ENCODE results near the gene TRIM2. TPM values are rescaled to one million over a fixed set of nuclear protein-coding genes. Genes with fewer than 3 reads are reported as not detected.

Gene TRIM2
- total RNA-seq, 5 donors from 2014 or later (not counting 1 experiment from before 2014, with no cell fraction given): 3.5 to 8.4 (median 4.4) TPM

DNA sequence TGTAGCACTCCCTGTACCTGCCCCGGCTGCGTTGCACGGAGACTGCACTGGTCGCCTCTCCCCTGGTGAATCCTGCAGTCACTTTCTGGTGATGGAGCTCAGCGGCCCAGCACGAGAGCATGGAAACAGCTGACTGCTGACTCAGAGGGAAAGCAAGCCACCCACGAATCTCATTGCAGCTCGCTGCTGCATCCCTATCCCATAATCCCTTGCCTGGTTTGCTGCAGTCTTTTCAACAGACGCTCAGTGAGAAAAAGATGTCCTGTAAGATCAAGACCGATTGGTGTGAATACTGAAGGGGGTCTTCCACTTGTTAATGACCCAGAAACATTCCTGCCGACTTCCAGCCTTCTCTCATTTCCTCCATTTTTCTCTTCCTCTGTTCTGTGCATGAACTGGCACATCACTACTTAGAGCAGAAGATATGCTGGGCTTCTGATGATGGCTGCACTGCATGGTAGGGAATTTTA, 52.9 kb downstream of the TRIM2 start:
- Mint-ChIP-seq H3K4me1 (peaks cover under 1 to 6% (median 1%) of the 10 kb centered on the region in 3 donors), H3K9me3 (peaks cover 0 to 8% (median 5%) of the 10 kb centered on the region in 3 donors), H3K27me3 (peaks cover 8 to 17% of the 10 kb centered on the region in 2 donors), H3K36me3 (peaks cover 4% of the 10 kb centered on the region), H3K27ac (no peak overlapping the region), H3K4me3 (no peak overlapping the region)
- CTCF ChIA-PET: interaction anchor here in 1 of 2 donors (0.5 kb wide), 1 partner anchor 58 kb away, joined by 5 read pairs; no protein-coding TSS in a partner anchor
- H3K4me3 ChIP-seq (ENCODE audit: control insufficient read depth in 1 of 2, extremely low read depth in 1 of 2, low read length in 1 of 2): peak overlapping the region in 1 of 2 donors; percentile 51
- 19% methylated on average over 5 of the region's 11 CpGs for WGBS (ENCODE audit: insufficient coverage)
- DNase-seq (peak in 5 of 35 experiments; percentile 2 to 15 (median 2)), ATAC-seq (replicated peaks in 1 of 4) (peak in 2 of 4 experiments; percentile 35 to 54)
- POLR2A ChIA-PET: no interaction called here
- no peaks in the 10 kb centered on the region for H3K9me3 ChIP-seq
- no peaks in the 10 kb centered on the region for H3K36me3 ChIP-seq (ENCODE audit: control insufficient read depth in 2 of 2, extremely low read depth in 1 of 2, insufficient read depth in 1 of 2, low read length in 1 of 2)
- peaks cover 2 to 3% of the 10 kb centered on the region in 2 experiments for H3K27me3 ChIP-seq (replicated peaks in 1 of 2; ENCODE audit: control insufficient read depth in 2 of 2, extremely low read depth in 1 of 2, insufficient read depth in 2 of 2, low read length in 1 of 2)
- H3K27ac ChIP-seq (ENCODE audit: low read length): no peak overlapping the region
- peaks cover 5 to 6% of the 10 kb centered on the region in 2 experiments for H3K4me1 ChIP-seq (ENCODE audit: control insufficient read depth in 1 of 2, extremely low read depth in 1 of 2, insufficient read depth in 2 of 2, low read length in 2 of 2)

DNA sequence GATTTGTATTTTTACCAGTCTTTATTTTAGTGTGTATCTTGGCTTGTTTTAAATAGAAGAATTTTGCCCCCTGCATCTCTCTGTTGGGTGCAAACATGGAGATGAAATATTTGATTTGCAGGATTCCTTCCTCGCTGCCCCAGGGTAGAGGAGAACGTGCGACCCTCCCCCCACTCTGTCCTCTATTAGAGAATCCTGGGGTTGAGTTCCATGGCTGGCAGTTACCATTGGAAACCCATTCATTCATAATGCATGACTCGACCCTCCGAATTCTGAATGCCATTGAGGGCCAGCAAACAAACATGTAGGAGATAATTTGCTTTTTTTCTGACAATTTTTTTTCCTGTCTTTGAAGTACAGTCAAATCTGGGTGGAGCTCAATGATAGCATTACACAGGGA, 53.7 kb downstream of the TRIM2 start:
- no peak overlapping the region for H3K27ac Mint-ChIP-seq
- Histone ChIP-seq H3K4me1 (ENCODE audit: control insufficient read depth in 1 of 2, extremely low read depth in 1 of 2, insufficient read depth in 2 of 2, low read length in 2 of 2) (peaks cover 5 to 6% of the 10 kb centered on the region in 2 experiments), H3K27me3 (replicated peaks in 1 of 2; ENCODE audit: control insufficient read depth in 2 of 2, extremely low read depth in 1 of 2, insufficient read depth in 2 of 2, low read length in 1 of 2) (peaks cover 2 to 3% of the 10 kb centered on the region in 2 experiments), H3K9me3 (no peaks in the 10 kb centered on the region), H3K36me3 (ENCODE audit: control insufficient read depth in 2 of 2, extremely low read depth in 1 of 2, insufficient read depth in 1 of 2, low read length in 1 of 2) (no peaks in the 10 kb centered on the region), H3K27ac (ENCODE audit: low read length) (no peak overlapping the region), H3K4me3 (ENCODE audit: control insufficient read depth in 1 of 2, extremely low read depth in 1 of 2, low read length in 1 of 2) (no peak overlapping the region)
- POLR2A ChIA-PET: interaction anchor here in 1 of 2 donors (0.7 kb wide), 1 partner anchor 11 kb away, joined by 3 read pairs; no protein-coding TSS in a partner anchor
- no CpG with 5 or more reads among the region's 5 CpGs for WGBS (ENCODE audit: insufficient coverage)
- peaks cover 0 to 8% (median 5%) of the 10 kb centered on the region in 3 donors for H3K9me3 Mint-ChIP-seq
- CTCF ChIA-PET: interaction anchor here in 1 of 2 donors (0.6 kb wide), 2 partner anchors 52 to 176 kb away, joined by 3 to 11 read pairs; no protein-coding TSS in a partner anchor
- H3K4me1 Mint-ChIP-seq: no peaks in the 10 kb centered on the region
- no peak for ATAC-seq (replicated peaks in 1 of 4)
- H3K4me3 Mint-ChIP-seq: no peak overlapping the region
- H3K36me3 Mint-ChIP-seq: peaks cover 4% of the 10 kb centered on the region
- DNase-seq: no peak
- H3K27me3 Mint-ChIP-seq: peaks cover 8 to 17% of the 10 kb centered on the region in 2 donors

DNA sequence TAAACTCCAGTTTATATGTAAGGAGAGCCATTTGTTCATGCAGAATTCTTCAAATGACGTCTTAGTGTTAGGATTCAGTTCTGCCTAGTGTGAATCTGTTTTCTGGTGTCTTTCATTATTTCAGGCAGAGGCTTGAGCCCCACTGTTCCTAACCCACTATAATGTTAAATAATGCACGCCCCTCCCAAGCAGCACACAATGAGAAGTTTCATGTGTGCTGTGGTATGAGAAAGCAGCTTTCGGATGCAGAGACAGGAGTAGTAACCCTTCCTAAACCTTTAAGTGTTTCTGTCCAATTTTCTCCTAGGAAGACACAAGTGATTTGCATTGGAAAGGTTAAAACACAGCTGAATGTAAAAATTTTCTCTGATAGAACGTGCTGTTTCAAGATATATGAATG, 54.5 kb downstream of the TRIM2 start:
- Histone ChIP-seq H3K27ac (ENCODE audit: low read length) (no peak overlapping the region), H3K9me3 (no peaks in the 10 kb centered on the region), H3K36me3 (ENCODE audit: control insufficient read depth in 2 of 2, extremely low read depth in 1 of 2, insufficient read depth in 1 of 2, low read length in 1 of 2) (no peaks in the 10 kb centered on the region), H3K4me3 (ENCODE audit: control insufficient read depth in 1 of 2, extremely low read depth in 1 of 2, low read length in 1 of 2) (no peak overlapping the region), H3K4me1 (ENCODE audit: control insufficient read depth in 1 of 2, extremely low read depth in 1 of 2, insufficient read depth in 2 of 2, low read length in 2 of 2) (peaks cover 5 to 6% of the 10 kb centered on the region in 2 experiments), H3K27me3 (replicated peaks in 1 of 2; ENCODE audit: control insufficient read depth in 2 of 2, extremely low read depth in 1 of 2, insufficient read depth in 2 of 2, low read length in 1 of 2) (peaks cover 2 to 3% of the 10 kb centered on the region in 2 experiments)
- H3K27me3 Mint-ChIP-seq: peaks cover 8 to 17% of the 10 kb centered on the region in 2 donors
- H3K27ac Mint-ChIP-seq: no peak overlapping the region
- ChIA-PET POLR2A (interaction anchor here in 1 of 2 donors (0.7 kb wide), 1 partner anchor 11 kb away, joined by 3 read pairs; no protein-coding TSS in a partner anchor), CTCF (interaction anchor here in 1 of 2 donors (0.5 kb wide), 1 partner anchor 183 kb away, joined by 5 read pairs; no protein-coding TSS in a partner anchor)
- no peak overlapping the region for H3K4me3 Mint-ChIP-seq
- H3K4me1 Mint-ChIP-seq: no peaks in the 10 kb centered on the region
- ATAC-seq (replicated peaks in 1 of 4): no peak
- H3K36me3 Mint-ChIP-seq: peaks cover 7% of the 10 kb centered on the region
- H3K9me3 Mint-ChIP-seq: peaks cover 0 to 8% (median 5%) of the 10 kb centered on the region in 3 donors
- no CpG with 5 or more reads among the region's 4 CpGs for WGBS (ENCODE audit: insufficient coverage)
- DNase-seq: no peak

DNA sequence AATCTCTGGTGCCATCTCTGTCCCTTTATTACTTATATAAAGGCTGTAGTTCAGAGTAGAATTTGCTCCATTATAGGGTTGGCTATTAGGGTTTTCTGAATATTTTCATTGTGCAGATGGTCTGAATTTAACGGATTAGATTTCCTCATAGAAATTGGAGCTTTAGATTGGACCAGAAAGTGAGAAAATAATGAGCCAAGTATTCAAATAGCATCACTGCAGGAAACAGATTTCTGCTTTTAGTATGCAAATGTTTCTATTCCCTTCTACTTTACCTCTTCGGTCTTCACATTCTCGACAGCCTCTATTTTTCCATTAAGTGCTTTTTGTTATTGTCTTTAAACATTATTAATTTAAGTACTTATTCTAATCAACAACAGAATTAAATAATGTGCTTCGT, 55.4 kb downstream of the TRIM2 start:
- Histone ChIP-seq H3K27ac (ENCODE audit: low read length) (no peak overlapping the region), H3K4me3 (ENCODE audit: control insufficient read depth in 1 of 2, extremely low read depth in 1 of 2, low read length in 1 of 2) (no peak overlapping the region), H3K27me3 (replicated peaks in 1 of 2; ENCODE audit: control insufficient read depth in 2 of 2, extremely low read depth in 1 of 2, insufficient read depth in 2 of 2, low read length in 1 of 2) (peaks cover 2 to 3% of the 10 kb centered on the region in 2 experiments), H3K9me3 (no peaks in the 10 kb centered on the region), H3K36me3 (ENCODE audit: control insufficient read depth in 2 of 2, extremely low read depth in 1 of 2, insufficient read depth in 1 of 2, low read length in 1 of 2) (no peaks in the 10 kb centered on the region), H3K4me1 (ENCODE audit: control insufficient read depth in 1 of 2, extremely low read depth in 1 of 2, insufficient read depth in 2 of 2, low read length in 2 of 2) (peaks cover 5 to 6% of the 10 kb centered on the region in 2 experiments)
- Mint-ChIP-seq H3K4me1 (no peaks in the 10 kb centered on the region), H3K27me3 (peaks cover 8 to 17% of the 10 kb centered on the region in 2 donors), H3K9me3 (peaks cover 0 to 8% (median 5%) of the 10 kb centered on the region in 3 donors), H3K36me3 (peaks cover 7% of the 10 kb centered on the region), H3K27ac (no peak overlapping the region), H3K4me3 (no peak overlapping the region)
- WGBS (ENCODE audit: insufficient coverage): 67% methylated on average over 1 of the region's 4 CpGs
- ChIA-PET CTCF (no interaction called here), POLR2A (no interaction called here)
- DNase-seq (no peak), ATAC-seq (replicated peaks in 1 of 4) (no peak)

DNA sequence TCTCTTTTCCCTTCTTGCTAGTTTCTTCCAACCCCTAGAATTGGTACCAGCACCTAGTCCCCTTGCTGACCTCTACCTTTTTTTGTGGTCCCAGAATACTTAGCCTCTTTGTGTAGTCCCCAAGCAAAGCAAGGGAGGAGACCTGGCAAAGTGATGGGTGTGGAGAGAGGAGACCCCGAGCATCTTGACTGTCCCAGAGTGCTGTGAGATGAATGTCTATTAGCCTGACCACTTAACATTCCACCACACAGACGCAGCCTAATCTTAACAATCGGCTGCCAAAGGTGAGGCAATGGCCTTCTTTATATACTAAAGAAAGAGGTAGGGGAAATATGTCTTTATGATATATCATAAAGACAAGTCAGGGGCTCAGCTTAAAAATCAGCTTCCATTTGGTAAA, 55.9 kb downstream of the TRIM2 start:
- H3K27ac ChIP-seq (ENCODE audit: low read length): no peak overlapping the region
- H3K9me3 Mint-ChIP-seq: peaks cover 0 to 8% (median 5%) of the 10 kb centered on the region in 3 donors
- no peak for ATAC-seq (replicated peaks in 1 of 4)

DNA sequence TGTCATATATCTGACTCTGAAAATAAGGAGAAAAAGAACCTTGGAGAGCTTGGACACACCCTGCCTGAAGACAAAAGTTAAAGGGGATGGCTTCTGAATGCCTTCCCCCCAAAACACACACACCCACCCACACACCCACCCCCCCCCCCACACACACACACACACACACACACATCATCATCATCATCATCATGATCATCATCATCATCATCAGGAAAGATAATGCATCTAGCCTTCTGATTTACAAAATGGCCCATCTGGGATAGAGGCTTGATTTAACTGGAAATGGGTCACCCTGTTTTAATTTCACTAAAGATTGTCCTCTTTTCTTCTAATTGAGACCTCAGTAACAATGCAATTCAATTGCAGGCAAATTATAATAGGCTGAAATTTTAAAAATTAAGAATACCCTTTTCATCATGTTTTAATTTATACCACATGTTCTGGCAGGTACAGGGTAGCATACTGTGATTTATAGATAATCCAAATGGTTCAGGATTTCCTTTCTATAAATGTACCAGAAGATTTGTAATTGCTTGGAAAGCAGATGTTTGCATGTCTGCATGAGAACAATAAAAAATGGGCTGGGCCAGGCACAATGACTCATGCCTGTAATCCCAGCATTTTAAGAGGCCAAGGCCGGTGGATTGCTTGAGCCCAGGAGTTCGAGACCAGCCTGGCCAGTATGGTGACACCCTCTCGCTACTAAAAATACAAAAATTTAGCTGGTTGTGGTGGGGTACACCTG, 56.5 kb downstream of the TRIM2 start:
- H3K4me1 Mint-ChIP-seq: no peaks in the 10 kb centered on the region
- POLR2A ChIA-PET: interaction anchor here in 1 of 2 donors (0.5 kb wide), 1 partner anchor 764 kb away, joined by 3 read pairs; no protein-coding TSS in a partner anchor
- no peak overlapping the region for H3K4me3 Mint-ChIP-seq
- Histone ChIP-seq H3K4me1 (ENCODE audit: control insufficient read depth in 1 of 2, extremely low read depth in 1 of 2, insufficient read depth in 2 of 2, low read length in 2 of 2) (peaks cover 5 to 6% of the 10 kb centered on the region in 2 experiments), H3K27ac (ENCODE audit: low read length) (no peak overlapping the region), H3K4me3 (ENCODE audit: control insufficient read depth in 1 of 2, extremely low read depth in 1 of 2, low read length in 1 of 2) (no peak overlapping the region), H3K9me3 (no peaks in the 10 kb centered on the region), H3K27me3 (replicated peaks in 1 of 2; ENCODE audit: control insufficient read depth in 2 of 2, extremely low read depth in 1 of 2, insufficient read depth in 2 of 2, low read length in 1 of 2) (peaks cover 2 to 3% of the 10 kb centered on the region in 2 experiments), H3K36me3 (ENCODE audit: control insufficient read depth in 2 of 2, extremely low read depth in 1 of 2, insufficient read depth in 1 of 2, low read length in 1 of 2) (no peaks in the 10 kb centered on the region)
- peaks cover 0 to 8% (median 5%) of the 10 kb centered on the region in 3 donors for H3K9me3 Mint-ChIP-seq
- CTCF ChIA-PET: no interaction called here
- no peak overlapping the region for H3K27ac Mint-ChIP-seq
- no peak for DNase-seq
- H3K27me3 Mint-ChIP-seq: peaks cover 5 to 11% of the 10 kb centered on the region in 2 donors
- 90% methylated on average over 2 of the region's 3 CpGs for WGBS (ENCODE audit: insufficient coverage)
- H3K36me3 Mint-ChIP-seq: peaks cover 7% of the 10 kb centered on the region
- no peak for ATAC-seq (replicated peaks in 1 of 4)

More for the DNA sequence above, 55.9 kb downstream of the TRIM2 start:
- Histone ChIP-seq H3K9me3 (no peaks in the 10 kb centered on the region), H3K36me3 (ENCODE audit: control insufficient read depth in 2 of 2, extremely low read depth in 1 of 2, insufficient read depth in 1 of 2, low read length in 1 of 2) (no peaks in the 10 kb centered on the region), H3K4me3 (ENCODE audit: control insufficient read depth in 1 of 2, extremely low read depth in 1 of 2, low read length in 1 of 2) (no peak overlapping the region), H3K4me1 (ENCODE audit: control insufficient read depth in 1 of 2, extremely low read depth in 1 of 2, insufficient read depth in 2 of 2, low read length in 2 of 2) (peaks cover 5 to 6% of the 10 kb centered on the region in 2 experiments), H3K27me3 (replicated peaks in 1 of 2; ENCODE audit: control insufficient read depth in 2 of 2, extremely low read depth in 1 of 2, insufficient read depth in 2 of 2, low read length in 1 of 2) (peaks cover 2 to 3% of the 10 kb centered on the region in 2 experiments)
- Mint-ChIP-seq H3K4me1 (no peaks in the 10 kb centered on the region), H3K27ac (no peak overlapping the region), H3K27me3 (peaks cover 8 to 13% of the 10 kb centered on the region in 2 donors), H3K36me3 (peaks cover 7% of the 10 kb centered on the region), H3K4me3 (no peak overlapping the region)
- WGBS (ENCODE audit: insufficient coverage): no CpG with 5 or more reads among the region's 3 CpGs
- ChIA-PET CTCF (no interaction called here), POLR2A (no interaction called here)
- DNase-seq: no peak
